Esophagus muscularis mucosa (tissue), 4 donors: ENCODE results near the gene CD69. TPM values are rescaled to one million over a fixed set of nuclear protein-coding genes. Genes with fewer than 3 reads are reported as not detected.

Experiments
- DNase-seq: peaks from one replicate; pipeline ENCODE4 v3.0.0-alpha.2; 2017; ENCODE audit errors: extremely low spot score
- H3K27ac ChIP-seq, 4 donors: fragments of 200-600 bp; sonication (generic); replicated peaks in 1 of 4; 1 replicate in 3 of 4; 2 replicates in 1 of 4; pipeline ENCODE4 v1.5.1; 2016 to 2019; ENCODE audit warnings: mild to moderate bottlenecking in 1 of 4
- H3K27me3 ChIP-seq, 4 donors: fragments of 200-600 bp; sonication (generic); one replicate each; pipeline versions ENCODE4 v1.5.1 to v1.6.0; 2016 to 2019
- H3K36me3 ChIP-seq, 4 donors: fragments of 200-600 bp; sonication (generic); one replicate each; pipeline ENCODE4 v1.5.1; 2016 to 2019
- H3K4me1 ChIP-seq, 4 donors: fragments of 200-600 bp; sonication (generic); one replicate each; pipeline ENCODE4 v1.5.1; 2016 to 2019
- H3K4me3 ChIP-seq, 4 donors: fragments of 200-600 bp; sonication (generic); 1 replicate in 2 of 4; 2 replicates in 2 of 4; pipeline ENCODE4 v1.5.1; 2016 to 2019; ENCODE audit warnings: mild to moderate bottlenecking in 4 of 4, moderate library complexity in 1 of 4
- H3K9me3 ChIP-seq, 4 donors: fragments of 200-600 bp; sonication (generic); 1 replicate in 3 of 4; 2 replicates in 1 of 4; pipeline ENCODE4 v1.5.1; 2016 to 2019
- EP300 ChIP-seq: sonication (generic); formaldehyde crosslinking; IDR thresholded peaks from one replicate; pipeline ENCODE4 v1.6.1; 2017; ENCODE audit warnings: antibody characterized with exemption
- POLR2A ChIP-seq: fragments of 450-650 bp; IDR thresholded peaks from one replicate; pipeline ENCODE4 v1.6.1; 2017; ENCODE audit warnings: antibody characterized with exemption, moderate library complexity, mild to moderate bottlenecking, low read depth
- POLR2AphosphoS5 ChIP-seq, 2 donors: sonication (generic); formaldehyde crosslinking; IDR thresholded peaks; one replicate each; pipeline ENCODE4 v1.6.1; 2017; ENCODE audit warnings: antibody characterized with exemption in 2 of 2
- WGBS: methylation state at CpG from one replicate; pipeline ENCODE4 v1.1.5; 2018; 5-methylcytosine and 5-hydroxymethylcytosine counted together
- intact Hi-C: fragments of 100-400 bp; cut with DNase I; formaldehyde crosslinking; loops from one replicate; pipeline ENCODE4 v1.15.1; 2023
- total RNA-seq, 4 donors: library from RNA; depleted of rRNA; stranded (reverse); fragments of >200 nt; gene quantifications; one replicate each; pipeline versions ENCODE4 v1.1.0 to v1.2.1, GENCODE V29; 2016
- TF ChIP-seq, protein P1 (sequence below), 3 experiments: fragments of 200-600 bp in 2 of 3; fragments of 450-650 bp in 1 of 3; sonication (generic) in 2 of 3; IDR thresholded peaks; one replicate each; pipeline ENCODE4 v1.5.1; 2017 to 2019; ENCODE audit warnings: antibody characterized with exemption in 3 of 3, mild to moderate bottlenecking in 2 of 3, moderate library complexity in 1 of 3

CD69 gene
- total RNA-seq, 4 donors from 2014 or later = 0.65 to 3.3 (median 2.7) TPM

GRCh38 chr12:9711664-9712063 is 49.0 kb downstream of the CD69 start:
- DNase-seq = no peak
- H3K9me3 ChIP-seq = no peaks in the 10 kb centered on the region
- WGBS = 92% methylated on average over 1 of the region's 1 CpG
- peaks cover 0 to 3% (median 0%) of the 10 kb centered on the region in 4 donors for H3K27me3 ChIP-seq
- H3K4me1 ChIP-seq = peaks cover 0 to 7% (median 0%) of the 10 kb centered on the region in 4 donors
- no peaks in the 10 kb centered on the region for H3K36me3 ChIP-seq
- H3K27ac ChIP-seq = no peak overlapping the region
- no peak overlapping the region for H3K4me3 ChIP-seq
- intact Hi-C loops = no loop called here
- TF ChIP-seq, protein P1, sequence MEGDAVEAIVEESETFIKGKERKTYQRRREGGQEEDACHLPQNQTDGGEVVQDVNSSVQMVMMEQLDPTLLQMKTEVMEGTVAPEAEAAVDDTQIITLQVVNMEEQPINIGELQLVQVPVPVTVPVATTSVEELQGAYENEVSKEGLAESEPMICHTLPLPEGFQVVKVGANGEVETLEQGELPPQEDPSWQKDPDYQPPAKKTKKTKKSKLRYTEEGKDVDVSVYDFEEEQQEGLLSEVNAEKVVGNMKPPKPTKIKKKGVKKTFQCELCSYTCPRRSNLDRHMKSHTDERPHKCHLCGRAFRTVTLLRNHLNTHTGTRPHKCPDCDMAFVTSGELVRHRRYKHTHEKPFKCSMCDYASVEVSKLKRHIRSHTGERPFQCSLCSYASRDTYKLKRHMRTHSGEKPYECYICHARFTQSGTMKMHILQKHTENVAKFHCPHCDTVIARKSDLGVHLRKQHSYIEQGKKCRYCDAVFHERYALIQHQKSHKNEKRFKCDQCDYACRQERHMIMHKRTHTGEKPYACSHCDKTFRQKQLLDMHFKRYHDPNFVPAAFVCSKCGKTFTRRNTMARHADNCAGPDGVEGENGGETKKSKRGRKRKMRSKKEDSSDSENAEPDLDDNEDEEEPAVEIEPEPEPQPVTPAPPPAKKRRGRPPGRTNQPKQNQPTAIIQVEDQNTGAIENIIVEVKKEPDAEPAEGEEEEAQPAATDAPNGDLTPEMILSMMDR (IDR thresholded peaks at IDR 0.05) = no peak
- TF ChIP-seq EP300 (no peak), POLR2A (no peak), POLR2AphosphoS5 (IDR thresholded peaks at IDR 0.05) (no peak)

DNA sequence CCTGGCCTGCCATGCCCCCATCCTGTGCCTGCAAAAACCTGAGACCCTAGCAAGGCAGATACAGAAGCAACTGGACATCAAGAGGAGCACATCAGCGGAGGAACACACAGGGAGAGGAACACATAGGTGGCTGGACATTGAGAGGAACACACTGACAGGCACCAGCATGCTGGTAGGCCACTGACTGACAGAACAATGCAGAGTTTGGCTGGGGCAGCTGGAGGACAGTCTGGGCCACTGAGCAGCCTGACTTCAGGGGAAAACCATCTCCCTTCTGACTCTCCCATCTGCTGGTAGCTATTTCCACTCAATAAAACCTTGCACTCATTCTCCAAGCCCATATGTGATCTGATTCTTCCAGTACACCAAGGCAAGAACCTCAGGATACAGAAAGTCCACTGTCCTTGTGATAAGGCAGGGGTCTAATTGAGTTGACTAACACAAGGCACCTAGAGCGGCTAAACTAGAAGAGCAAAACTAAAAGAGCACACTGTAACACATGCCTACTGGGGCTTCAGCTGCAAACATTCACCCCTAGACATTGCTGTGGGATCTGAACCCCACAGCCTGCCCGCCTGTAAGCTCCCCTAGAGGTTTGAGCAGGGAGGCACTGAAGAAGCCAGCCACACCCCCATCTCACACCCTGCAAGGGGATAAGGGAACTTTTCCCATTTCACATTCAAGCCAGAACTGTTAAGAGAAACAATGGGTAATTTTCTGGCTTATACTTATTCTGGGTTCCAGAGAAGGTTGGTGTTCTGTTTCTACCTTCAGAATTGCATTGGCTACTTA is 49.9 kb downstream of the CD69 start:
- Histone ChIP-seq H3K27ac (no peak overlapping the region), H3K27me3 (peaks cover 0 to 3% (median 0%) of the 10 kb centered on the region in 4 donors), H3K4me3 (no peak overlapping the region), H3K9me3 (no peaks in the 10 kb centered on the region), H3K4me1 (peaks cover 0 to 7% (median 0%) of the 10 kb centered on the region in 4 donors), H3K36me3 (no peaks in the 10 kb centered on the region)
- TF ChIP-seq, protein P1 (IDR thresholded peaks at IDR 0.05) = no peak
- TF ChIP-seq EP300 (no peak), POLR2A (no peak), POLR2AphosphoS5 (IDR thresholded peaks at IDR 0.05) (no peak)
- intact Hi-C loops = no loop called here
- 96% methylated on average over 3 of the region's 3 CpGs for WGBS
- no peak for DNase-seq

- H3K27me3 ChIP-seq = peaks cover 0 to 3% (median 0%) of the 10 kb centered on the region in 4 donors
- H3K27ac ChIP-seq = no peak overlapping the region
- no peak for DNase-seq
- H3K36me3 ChIP-seq = no peaks in the 10 kb centered on the region
- no peaks in the 10 kb centered on the region for H3K9me3 ChIP-seq
- intact Hi-C loops = loop anchor here (5.0 kb wide), 2 partner anchors 77 to 377 kb away; no protein-coding TSS in a partner anchor
- H3K4me3 ChIP-seq = no peak overlapping the region
- 87% methylated on average over 3 of the region's 3 CpGs for WGBS
- TF ChIP-seq EP300 (no peak), POLR2A (no peak), POLR2AphosphoS5 (IDR thresholded peaks at IDR 0.05) (no peak)
- TF ChIP-seq, protein P1 (IDR thresholded peaks at IDR 0.05) = no peak
- peaks cover 0 to 7% (median 0%) of the 10 kb centered on the region in 4 donors for H3K4me1 ChIP-seq
These were observed 51.8 kb downstream of the CD69 start for GRCh38 chr12:9708853-9709252.

- DNase-seq = no peak
- TF ChIP-seq POLR2AphosphoS5 (IDR thresholded peaks at IDR 0.05) (no peak), POLR2A (no peak)
- TF ChIP-seq, protein P1 (IDR thresholded peaks at IDR 0.05) = peak; percentile 62 to 82 (median 71)
- Histone ChIP-seq H3K9me3 (no peaks in the 10 kb centered on the region), H3K4me1 (peaks cover 0 to 7% (median 0%) of the 10 kb centered on the region in 4 donors), H3K36me3 (no peaks in the 10 kb centered on the region), H3K27me3 (peaks cover 0 to 3% (median 0%) of the 10 kb centered on the region in 4 donors), H3K4me3 (no peak overlapping the region), H3K27ac (no peak overlapping the region)
- intact Hi-C loops = loop anchor here (5.0 kb wide), 2 partner anchors 76 to 376 kb away; no protein-coding TSS in a partner anchor
- 54% methylated on average over 12 of the region's 12 CpGs for WGBS
These were observed 52.6 kb downstream of the CD69 start for GRCh38 chr12:9707864-9708808.
